ENCODE data around the gene PLSCR2. TPM values are rescaled to one million over a fixed set of nuclear protein-coding genes. Genes with fewer than 3 reads are reported as not detected.

PLSCR2 gene
- total and polyA plus RNA-seq, 10 of the 15 experiments (the other 5 are each of a cell fraction or from before 2014, with no cell fraction given): not detected

DNA sequence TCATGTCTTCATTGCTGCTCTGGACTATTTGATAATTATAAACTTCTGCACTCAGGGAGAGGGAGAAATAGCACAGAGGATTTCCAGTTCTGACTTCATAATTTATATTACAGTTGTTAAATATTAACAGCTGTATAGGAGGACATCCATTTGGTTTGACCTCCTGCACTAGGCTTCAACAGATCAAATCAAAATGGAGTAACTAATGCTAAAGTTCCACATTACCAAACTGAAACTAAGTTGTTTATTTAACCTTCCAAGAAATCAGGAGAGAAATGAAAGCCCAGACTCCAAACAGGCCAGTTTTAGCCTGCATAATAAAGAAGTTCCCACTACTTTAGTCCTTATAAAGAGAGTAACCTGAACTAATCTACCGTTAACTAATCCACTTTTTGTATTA, 4.6 kb downstream of the PLSCR2 start:
- no peak overlapping the region for H2AFZ ChIP-seq (ENCODE audit: control insufficient read depth, low read depth, low read length)

DNA sequence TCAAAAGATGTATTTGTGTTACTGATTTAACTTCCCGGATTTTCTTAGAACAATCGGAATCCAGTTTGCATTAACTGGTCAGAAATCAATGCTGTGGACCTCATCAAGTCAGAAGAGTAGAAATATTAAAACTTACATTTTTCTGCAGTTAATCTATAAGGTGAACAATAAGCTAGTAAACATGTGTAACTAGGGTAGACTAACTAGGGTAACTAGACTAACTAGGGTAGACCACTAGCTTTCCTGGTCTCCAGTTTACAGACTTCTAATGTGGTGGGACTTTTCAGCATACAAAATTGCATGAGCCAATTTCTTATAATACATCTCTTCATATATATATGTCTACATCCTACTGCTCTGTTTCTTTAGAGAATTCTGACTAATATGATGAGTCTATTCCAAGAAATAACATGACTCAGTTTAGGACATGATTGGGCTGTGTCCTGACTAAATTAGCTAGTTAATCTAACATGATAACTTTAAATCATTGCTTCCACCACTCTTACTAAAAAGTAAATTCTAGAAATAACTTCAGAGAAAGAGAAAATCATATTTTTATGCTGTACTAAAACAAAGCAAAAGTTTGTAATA, 5.3 kb downstream of the PLSCR2 start:
- in situ Hi-C loops (cut with MboI) (no loop called here), intact Hi-C loops (cut with micrococcal nuclease; ENCODE audit: unreplicated experiment) (no loop called here)
- Histone ChIP-seq H3K36me3 (ENCODE audit: control insufficient read depth in 2 of 2, insufficient read depth in 2 of 2, low read length in 1 of 2) (no peaks in the 10 kb centered on the region), H3K4me3 (no peak overlapping the region), H2AFZ (ENCODE audit: control insufficient read depth, low read depth, low read length) (no peak overlapping the region), H3K79me2 (ENCODE audit: control insufficient read depth, insufficient read depth, low read length) (no peaks in the 10 kb centered on the region), H3K27me3 (replicated peaks in 1 of 2; ENCODE audit: control insufficient read depth in 2 of 2, insufficient read depth in 2 of 2, low read length in 1 of 2) (no peaks in the 10 kb centered on the region), H3K4me1 (ENCODE audit: control insufficient read depth, insufficient read depth, low read length) (peaks cover under 1% of the 10 kb centered on the region; the same call in 1 of the 2 replicates), H3K4me2 (ENCODE audit: control insufficient read depth, insufficient read depth) (no peak overlapping the region), H4K20me1 (ENCODE audit: control insufficient read depth, insufficient read depth) (no peaks in the 10 kb centered on the region), H3K9me3 (replicated peaks; ENCODE audit: control insufficient read depth, insufficient read depth, low read length) (no peaks in the 10 kb centered on the region), H3K27ac (ENCODE audit: control insufficient read depth, insufficient read depth) (no peak overlapping the region), H3K9ac (ENCODE audit: control insufficient read depth, insufficient read depth, low read length) (no peak overlapping the region)
- TF ChIP-seq SP1 (IDR thresholded peaks at IDR 0.05; ENCODE audit: low read depth, low read length) (no peak), NRF1 (conservative IDR thresholded peaks at IDR 0.05; ENCODE audit: low read depth, low read length) (no peak), POLR2AphosphoS2 (IDR thresholded peaks at IDR 0.05; ENCODE audit: low read depth, low read length) (no peak), FOS (IDR thresholded peaks at IDR 0.05; ENCODE audit: borderline replicate concordance, extremely low read depth, insufficient read length) (no peak), SUZ12 (IDR thresholded peaks at IDR 0.05; ENCODE audit: unreplicated experiment) (no peak), MYC (IDR thresholded peaks at IDR 0.05; ENCODE audit: insufficient read depth, insufficient read length, insufficient replicate concordance, low read length, severe bottlenecking) (no peak)
- TF ChIP-seq, protein P1, sequence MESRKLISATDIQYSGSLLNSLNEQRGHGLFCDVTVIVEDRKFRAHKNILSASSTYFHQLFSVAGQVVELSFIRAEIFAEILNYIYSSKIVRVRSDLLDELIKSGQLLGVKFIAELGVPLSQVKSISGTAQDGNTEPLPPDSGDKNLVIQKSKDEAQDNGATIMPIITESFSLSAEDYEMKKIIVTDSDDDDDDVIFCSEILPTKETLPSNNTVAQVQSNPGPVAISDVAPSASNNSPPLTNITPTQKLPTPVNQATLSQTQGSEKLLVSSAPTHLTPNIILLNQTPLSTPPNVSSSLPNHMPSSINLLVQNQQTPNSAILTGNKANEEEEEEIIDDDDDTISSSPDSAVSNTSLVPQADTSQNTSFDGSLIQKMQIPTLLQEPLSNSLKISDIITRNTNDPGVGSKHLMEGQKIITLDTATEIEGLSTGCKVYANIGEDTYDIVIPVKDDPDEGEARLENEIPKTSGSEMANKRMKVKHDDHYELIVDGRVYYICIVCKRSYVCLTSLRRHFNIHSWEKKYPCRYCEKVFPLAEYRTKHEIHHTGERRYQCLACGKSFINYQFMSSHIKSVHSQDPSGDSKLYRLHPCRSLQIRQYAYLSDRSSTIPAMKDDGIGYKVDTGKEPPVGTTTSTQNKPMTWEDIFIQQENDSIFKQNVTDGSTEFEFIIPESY (IDR thresholded peaks at IDR 0.05): no peak
- BruUV-seq (replicated peaks): no TSS peak
- WGBS (ENCODE audit: insufficient coverage, insufficient replicate concordance, low lambda C conversion rate, missing lambda C conversion rate): 88% methylated on average over 2 of the region's 2 CpGs
- ChIA-PET RAD21 (ENCODE audit: unreplicated experiment) (no interaction called here), POLR2A (no interaction called here), SMC1A (ENCODE audit: uncharacterized antibody, unreplicated experiment) (no interaction called here), CTCF (no interaction called here)
- ATAC-seq: no peak
- no peak for FAIRE-seq
- DNase-seq (ENCODE audit: low read depth, low spot score): no peak

More for the DNA sequence above, 4.6 kb downstream of the PLSCR2 start:
- no TSS peak for BruUV-seq (replicated peaks)
- TF ChIP-seq TCF12 (IDR thresholded peaks at IDR 0.05; ENCODE audit: low read depth, low read length) (no peak), CREB1 (IDR thresholded peaks at IDR 0.05; ENCODE audit: low read depth) (no peak), CHD2 (IDR thresholded peaks at IDR 0.05; ENCODE audit: borderline replicate concordance, low read depth, low read length) (no peak), HDAC2 (IDR thresholded peaks at IDR 0.05) (no peak)
- Histone ChIP-seq H3K27ac (ENCODE audit: control insufficient read depth, insufficient read depth) (no peak overlapping the region), H3K27me3 (replicated peaks in 1 of 2; ENCODE audit: control insufficient read depth in 2 of 2, insufficient read depth in 2 of 2, low read length in 1 of 2) (no peaks in the 10 kb centered on the region), H3K9ac (ENCODE audit: control insufficient read depth, insufficient read depth, low read length) (no peak overlapping the region), H3K79me2 (ENCODE audit: control insufficient read depth, insufficient read depth, low read length) (no peaks in the 10 kb centered on the region), H3K4me1 (ENCODE audit: control insufficient read depth, insufficient read depth, low read length) (peaks cover 4% of the 10 kb centered on the region; the same call in 1 of the 2 replicates), H3K36me3 (ENCODE audit: control insufficient read depth in 2 of 2, insufficient read depth in 2 of 2, low read length in 1 of 2) (no peaks in the 10 kb centered on the region), H4K20me1 (ENCODE audit: control insufficient read depth, insufficient read depth) (no peaks in the 10 kb centered on the region), H3K4me3 (no peak overlapping the region), H3K9me3 (replicated peaks; ENCODE audit: control insufficient read depth, insufficient read depth, low read length) (no peaks in the 10 kb centered on the region), H3K4me2 (ENCODE audit: control insufficient read depth, insufficient read depth) (no peak overlapping the region)
- ChIA-PET RAD21 (ENCODE audit: unreplicated experiment) (no interaction called here), CTCF (no interaction called here), SMC1A (ENCODE audit: uncharacterized antibody, unreplicated experiment) (interaction anchor here (0.6 kb wide), 1 partner anchor 77 kb away, joined by 5 read pairs; no protein-coding TSS in a partner anchor), POLR2A (no interaction called here)
- intact Hi-C loops (cut with micrococcal nuclease; ENCODE audit: unreplicated experiment): loop anchor here (5.0 kb wide), 1 partner anchor 78 kb away; the partner anchor contains the start of gene PLSCR1
- WGBS (ENCODE audit: insufficient coverage, insufficient replicate concordance, low lambda C conversion rate, missing lambda C conversion rate): 58% methylated on average over 1 of the region's 1 CpG
- FAIRE-seq (no peak), ATAC-seq (no peak), DNase-seq (ENCODE audit: low read depth, low spot score) (no peak)
- in situ Hi-C loops (cut with MboI): no loop called here

Data from GM12878 (cell line).